Stimulated activated CD4-positive, alpha-beta T cell treated with anti-CD3 and anti-CD28 coated beads, Interleukin-12 subunit alpha, Interleukin-12 subunit beta, amount 100 ng/mL, for 4 hours (primary cell): ENCODE data around the gene BLOC1S3.
A peak's percentile ranks its signal among the peaks of the same experiment; 100 is the strongest.

Experiments
- DNase-seq: peaks from one replicate; pipeline ENCODE4 v3.0.0-alpha.2; 2020

Gene BLOC1S3

GRCh38 chr19:45178262-45179071, at the start of gene BLOC1S3:
Gene BLOC1S3, plus strand, starts transcription at chr19:45178784. Its CDS starts 513 bp downstream, at chr19:45179297.
- DNase-seq: peak; percentile 99

GRCh38 chr19:45128806-45129205, 49.8 kb upstream of the BLOC1S3 start:
- no peak for DNase-seq

GRCh38 chr19:45130236-45130635, 48.3 kb upstream of the BLOC1S3 start:
- DNase-seq: no peak

DNA sequence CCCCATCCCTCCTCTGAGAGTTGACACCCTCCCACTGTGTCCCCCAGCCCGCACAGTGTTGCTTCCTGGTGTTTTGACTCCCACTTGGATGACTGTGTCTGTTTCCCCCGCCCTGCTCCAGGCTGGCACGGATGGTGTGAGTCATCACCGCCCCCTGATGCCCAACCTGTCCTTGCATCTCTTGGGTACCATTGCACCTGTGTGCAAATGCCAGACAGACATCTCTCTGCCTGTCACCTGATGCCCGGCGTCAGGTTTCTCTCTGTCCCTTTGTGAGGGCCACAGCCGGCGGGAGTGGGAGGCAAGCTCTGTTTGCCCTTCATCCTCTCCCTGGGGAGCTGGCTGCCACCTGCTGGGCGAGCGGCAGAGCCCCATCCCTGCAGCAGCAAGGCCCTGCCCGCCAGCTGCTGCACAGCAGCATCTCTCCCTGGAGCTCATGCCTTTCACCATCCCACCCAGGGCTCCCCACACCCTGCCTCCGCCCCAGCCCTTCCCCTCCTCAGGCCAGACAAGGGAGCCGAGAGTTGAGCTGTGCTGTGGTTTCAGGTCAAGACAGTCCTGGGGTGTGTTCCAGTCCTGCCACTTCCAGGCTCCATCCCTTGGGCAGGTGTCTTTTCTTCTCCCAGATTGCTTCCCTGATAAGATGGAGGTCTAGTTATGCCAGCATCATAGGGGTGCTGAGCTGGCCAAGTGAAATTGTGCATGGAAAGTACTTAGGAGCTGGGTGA, 47.5 kb upstream of the BLOC1S3 start:
- DNase-seq: no peak

- DNase-seq: no peak
Measured at GRCh38 chr19:45133661-45134060, 44.9 kb upstream of the BLOC1S3 start.

DNA sequence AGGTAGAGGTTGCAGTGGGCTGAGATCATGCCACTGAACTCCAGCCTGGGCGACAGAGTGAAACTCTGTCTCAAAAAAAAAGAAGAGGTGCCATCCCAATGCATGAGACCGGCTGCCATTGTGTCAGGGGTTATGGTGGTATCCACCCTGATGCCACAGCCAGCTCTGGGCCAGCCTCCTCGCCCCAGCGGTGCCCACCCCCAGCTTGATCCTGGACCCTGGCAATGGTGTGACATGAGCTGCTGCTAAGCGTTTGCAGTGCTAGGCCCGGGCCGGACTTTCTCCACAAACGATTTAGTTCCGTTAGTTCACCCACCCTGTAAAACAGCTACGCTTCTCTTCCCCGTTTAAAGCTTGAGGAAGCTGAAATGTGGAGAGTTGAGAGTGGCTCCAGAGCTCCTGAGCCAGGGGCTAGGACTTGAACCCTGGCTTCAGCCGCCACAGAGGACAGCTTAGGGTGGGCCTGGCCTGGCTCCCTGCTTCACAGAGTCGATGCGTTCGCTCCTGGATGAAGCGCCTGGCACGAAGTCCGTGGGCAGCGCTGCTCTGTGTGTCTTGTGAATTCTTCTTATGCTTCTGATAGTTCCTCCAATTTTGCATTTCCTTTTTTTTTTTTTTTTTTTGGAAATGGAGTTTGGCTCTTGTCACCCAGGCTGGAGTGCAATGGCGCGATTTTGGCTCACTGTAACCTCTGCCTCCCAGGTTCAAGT, 43.3 kb upstream of the BLOC1S3 start:
- DNase-seq: no peak

DNA sequence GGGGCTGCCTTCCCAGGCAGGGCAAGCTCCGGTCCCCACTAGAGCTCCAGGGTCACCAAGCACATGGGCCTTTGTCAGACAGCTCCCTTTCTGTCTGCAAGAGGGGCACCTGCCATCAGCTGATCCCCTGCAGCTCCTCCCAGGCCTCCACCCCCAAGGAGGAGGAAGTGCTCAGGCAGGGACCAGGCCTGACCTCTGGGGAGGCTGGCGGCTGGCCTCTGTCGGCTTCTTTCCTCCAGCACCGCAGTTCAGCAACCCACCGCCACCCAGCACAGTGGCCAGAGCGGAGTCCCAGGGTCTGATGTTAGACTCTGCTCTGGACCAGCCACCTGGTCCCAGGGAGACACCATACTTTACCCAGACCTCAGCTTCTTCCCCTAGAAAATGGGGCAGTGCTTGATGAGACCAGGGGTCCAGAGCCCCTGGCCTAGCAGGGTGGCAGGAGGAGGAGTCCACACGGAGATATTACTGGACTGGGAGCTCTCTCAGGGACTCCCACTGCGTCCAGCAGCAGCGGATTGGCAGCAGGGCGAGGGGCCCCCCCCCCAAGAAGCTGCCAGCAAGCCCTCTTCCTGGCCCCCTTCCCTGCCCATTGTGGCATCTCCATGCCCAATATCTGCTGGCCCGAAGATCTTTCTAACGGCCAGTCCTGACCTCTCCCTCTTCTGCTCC, 41.9 kb upstream of the BLOC1S3 start:
- DNase-seq: no peak

DNA sequence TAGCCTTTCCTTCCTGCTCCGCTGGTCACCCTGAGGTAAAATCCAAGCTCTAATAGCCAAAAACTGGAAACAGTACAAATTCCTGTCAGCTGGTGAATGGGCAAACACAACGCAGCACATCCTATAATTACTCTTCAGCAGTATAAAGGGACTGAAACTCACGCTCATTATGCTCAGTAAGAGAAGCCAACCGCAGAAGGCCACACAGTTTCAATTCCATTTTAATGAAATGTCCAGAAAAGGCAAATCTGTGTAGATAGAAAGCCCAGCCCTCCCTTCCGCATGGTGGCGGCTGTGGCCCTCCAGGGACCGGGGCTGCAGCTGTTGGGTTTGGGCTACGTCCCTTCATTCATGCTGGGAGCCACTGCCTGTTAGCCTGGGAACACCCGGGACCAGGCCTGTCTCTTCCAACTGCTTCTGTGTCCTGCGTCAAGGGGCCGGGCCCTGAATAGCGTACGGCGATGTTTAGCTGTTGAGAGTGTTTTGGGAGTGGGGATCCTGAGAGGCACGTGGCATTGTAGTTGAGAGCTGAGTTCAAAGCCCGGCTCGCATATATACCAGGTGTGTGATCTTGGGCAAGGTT, 41.3 kb upstream of the BLOC1S3 start:
- DNase-seq: no peak

DNA sequence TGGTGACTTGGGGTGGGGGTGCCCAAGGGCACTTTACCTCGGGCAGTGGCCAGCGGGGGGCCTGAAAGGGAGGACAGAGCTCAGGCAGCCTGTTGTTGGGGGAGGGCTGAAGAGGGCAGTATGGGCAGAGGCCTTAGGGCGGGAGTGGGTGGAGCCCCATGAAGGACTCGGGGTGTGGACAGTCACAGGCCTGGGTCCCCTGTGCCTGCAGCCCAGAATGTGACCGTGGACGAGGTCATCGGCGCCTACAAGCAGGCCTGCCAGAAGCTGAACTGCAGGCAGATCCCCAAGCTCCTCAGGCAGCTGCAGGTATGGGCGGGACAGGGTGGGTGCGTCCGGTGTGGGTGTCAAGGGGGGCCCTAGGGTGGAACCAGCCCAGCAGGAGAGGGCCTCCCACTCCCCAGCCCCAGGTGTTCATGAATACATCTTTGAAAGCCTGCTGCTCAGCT, 40.3 kb upstream of the BLOC1S3 start:
- DNase-seq: no peak

DNA sequence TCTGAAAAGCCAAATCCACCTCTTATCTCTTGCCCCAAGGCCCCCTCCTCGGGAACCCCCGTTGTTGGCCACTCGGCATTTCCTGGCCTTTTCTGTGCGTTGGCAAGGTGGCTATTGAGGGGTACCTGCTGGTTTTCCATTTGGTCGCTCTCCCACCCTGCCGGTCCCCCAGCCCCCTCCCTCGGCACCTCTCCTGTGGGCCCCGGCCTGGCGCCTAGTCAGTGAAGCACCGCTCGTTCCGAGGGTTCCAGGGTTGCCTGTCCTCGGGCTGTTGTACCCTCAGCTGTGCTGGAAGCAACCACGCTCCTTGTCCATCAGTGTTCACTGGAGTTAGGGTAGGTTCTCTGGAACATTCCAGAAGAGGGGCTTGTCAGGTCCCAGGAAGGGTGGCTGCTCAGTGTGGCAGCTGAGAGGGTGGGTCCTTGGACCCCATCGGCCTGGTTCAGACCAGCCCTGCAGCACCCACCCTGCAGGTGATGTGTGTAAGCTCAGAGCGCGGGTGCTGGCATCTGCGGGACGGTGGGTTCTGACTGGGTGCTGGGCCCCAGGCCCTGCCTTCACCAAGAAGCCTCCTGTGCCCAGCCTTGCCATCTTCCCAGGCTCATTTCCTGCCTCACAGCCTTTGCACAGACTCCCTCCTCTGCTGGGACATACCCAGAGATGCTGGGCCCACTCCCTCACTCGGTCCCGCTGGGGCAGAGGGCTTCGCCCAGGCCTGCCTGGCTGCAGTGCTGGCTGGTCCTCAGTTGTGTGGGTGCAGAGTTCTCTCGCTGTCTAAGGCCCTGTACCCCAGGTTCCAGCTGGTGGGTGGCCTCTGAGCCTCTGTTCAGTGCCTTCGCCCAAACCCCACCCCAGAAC, 39.1 kb upstream of the BLOC1S3 start:
- DNase-seq: no peak

GRCh38 chr19:45140144-45140503, 38.5 kb upstream of the BLOC1S3 start:
- DNase-seq: no peak

DNA sequence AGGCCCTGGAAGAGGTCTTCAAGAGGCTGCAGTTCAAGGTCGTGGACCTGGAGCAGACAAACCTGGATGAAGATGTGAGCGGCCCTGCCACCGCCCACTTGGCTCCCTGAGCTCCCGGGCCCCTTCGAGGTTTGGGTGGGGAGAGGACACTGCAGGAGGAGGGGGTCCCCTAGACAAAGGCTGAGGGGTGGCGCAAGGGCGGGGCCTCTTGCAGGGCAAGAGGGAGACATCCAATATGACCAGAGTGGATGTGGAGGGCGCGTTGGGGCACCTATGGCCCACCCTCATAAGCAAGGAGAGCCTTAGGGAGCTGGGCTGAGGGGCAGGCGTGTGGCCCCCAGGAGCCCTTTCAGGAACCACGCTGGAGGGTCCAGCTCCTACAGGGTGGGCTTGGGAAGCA, 38.1 kb upstream of the BLOC1S3 start:
- DNase-seq: no peak

DNA sequence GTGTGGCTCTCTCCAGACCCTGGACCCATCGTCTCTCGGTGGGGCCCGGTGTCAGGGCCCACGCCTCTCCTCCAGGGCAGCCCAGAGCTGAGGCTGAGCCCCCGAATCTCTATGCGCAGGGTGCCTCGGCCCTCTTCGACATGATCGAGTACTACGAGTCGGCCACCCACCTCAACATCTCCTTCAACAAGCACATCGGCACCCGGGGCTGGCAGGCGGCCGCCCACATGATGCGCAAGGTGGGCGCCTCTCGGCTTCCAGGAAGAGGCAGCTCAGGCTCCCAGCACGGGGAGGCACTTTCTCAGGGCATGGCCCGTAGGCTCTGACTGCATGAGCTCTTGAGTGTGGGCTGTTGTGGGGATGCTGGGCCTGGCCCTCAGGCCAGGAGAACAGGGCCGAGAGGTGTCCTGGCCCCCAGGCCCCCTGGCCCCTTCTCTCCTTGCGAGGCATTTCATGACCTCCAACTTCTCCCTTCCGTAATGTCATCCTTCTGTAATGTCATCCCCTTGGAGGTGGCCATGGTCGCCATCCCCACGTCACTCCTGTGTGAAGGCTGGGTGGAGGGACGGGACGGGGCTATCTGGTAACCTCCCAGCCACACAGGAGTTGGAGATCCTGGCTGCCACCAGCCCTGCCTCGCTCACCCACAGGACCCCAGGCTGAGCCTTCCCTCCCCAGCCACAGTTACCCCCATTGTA, 37.2 kb upstream of the BLOC1S3 start:
- DNase-seq: no peak

DNA sequence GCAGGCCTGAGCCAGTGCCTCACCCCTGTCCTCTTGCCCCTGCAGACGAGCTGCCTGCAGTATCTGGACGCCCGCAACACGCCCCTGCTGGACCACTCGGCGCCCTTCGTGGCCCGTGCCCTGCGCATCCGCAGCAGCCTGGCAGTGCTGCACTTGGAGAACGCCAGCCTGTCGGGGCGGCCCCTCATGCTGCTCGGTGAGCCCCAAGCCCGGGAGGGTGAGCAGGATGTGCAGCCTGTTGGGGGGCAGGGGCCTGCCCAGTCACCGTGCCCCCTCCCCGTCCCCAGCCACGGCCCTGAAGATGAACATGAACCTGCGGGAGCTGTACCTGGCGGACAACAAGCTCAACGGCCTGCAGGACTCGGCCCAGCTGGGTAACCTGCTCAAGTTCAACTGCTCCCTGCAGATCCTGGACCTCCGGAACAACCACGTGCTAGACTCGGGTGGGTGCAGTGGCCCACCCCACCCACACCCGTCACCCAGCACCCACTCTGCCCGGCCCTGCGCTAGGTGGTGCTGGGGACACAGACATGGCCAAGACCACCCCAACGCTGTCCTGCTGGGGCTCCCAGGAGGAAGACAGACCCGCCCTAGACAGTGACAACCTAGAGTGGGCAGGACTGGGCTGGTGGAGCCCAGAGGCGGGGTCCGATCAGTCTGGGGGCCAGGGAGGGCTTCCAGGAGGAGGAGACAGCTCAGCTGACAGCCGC, 36.4 kb upstream of the BLOC1S3 start:
- DNase-seq: no peak

DNA sequence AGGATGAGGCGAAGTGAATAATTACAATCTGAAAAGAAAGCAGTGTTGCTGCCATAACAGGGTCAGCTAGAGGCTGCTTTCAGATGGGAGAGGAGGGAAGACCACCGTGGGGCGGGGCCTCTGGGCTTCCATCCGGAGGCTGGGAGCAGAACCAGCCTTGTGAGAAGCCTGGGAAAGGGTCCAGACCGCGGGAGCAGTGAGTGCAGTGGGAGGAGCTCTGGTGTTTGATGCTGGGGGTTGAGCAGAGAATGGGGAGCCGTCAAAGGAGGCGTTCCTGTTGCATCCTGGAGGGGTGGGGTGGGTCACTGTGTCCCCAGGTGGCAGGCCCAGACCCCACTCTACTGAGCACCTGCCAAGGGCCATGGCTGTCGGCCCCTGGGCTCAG, 35.9 kb upstream of the BLOC1S3 start:
- no peak for DNase-seq

DNA sequence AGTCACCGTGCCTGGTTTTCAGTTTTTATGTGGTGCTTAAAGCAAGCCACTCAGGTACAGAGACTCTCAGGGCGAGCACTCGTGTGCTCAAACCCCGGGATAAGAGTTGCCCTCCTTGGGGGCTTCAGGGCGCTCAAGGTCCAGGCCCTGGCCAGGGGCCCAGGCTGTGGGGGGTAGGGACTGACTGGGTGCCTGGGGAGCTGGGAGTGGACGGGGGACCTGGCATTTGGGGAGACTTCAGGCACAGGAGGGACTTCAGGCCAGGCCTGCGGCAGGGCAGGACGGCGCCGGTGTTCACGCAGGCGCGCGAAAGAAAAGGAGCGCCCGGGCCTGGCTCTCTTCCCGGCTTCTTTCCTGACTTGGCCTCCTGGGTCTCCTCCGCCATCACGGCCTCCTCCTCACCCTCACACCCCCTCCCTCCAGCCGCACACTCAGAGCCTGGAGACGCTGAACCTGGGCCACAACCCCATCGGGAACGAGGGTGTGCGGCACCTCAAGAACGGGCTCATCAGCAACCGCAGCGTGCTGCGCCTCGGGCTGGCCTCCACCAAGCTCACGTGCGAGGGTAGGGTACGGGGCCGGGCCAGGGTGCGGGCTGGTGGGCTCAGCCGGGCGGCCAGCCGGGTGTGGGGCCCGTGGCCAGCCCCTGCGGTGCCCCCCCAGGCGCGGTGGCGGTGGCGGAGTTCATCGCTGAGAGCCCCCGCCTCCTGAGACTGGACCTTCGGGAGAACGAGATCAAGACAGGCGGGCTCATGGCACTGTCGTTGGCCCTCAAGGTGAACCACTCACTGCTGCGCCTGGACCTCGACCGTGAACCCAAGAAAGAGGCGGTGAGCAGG, 33.9 kb upstream of the BLOC1S3 start:
- no peak for DNase-seq

DNA sequence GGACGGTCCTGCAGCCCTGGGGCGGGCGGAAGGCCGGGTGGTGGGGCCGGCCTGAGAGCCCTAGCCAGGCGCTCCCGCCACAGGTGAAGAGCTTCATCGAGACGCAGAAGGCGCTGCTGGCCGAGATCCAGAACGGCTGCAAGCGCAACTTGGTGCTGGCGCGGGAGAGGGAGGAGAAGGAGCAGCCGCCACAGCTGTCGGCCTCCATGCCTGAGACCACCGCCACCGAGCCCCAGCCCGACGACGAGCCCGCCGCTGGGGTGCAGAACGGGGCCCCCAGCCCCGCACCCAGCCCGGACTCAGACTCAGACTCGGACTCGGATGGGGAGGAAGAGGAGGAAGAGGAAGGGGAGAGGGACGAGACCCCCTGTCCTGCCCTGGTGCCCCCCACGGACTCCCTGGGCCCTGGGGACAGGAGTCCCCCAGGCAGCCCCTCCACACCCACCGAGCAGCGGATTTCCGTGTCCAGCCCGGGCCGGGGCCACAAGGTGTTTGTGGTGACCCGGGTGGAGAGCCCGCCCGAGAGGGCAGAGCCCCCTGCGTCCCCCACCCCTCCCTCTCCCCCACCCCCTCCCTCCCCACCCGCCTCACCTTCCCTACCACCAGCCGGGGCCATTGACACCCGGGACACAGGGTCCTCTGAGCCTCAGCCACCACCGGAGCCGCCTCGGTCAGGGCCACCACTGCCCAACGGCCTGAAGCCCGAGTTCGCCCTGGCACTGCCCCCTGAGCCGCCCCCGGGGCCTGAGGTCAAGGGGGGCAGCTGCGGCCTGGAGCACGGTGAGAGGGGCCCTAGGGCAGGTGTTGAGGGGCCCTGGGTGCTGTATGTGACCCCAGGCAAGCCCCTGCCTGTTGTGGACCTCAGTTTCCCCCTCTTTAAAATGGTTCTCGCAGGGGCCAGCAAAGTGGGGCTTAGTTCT, 33.1 kb upstream of the BLOC1S3 start:
- DNase-seq: no peak

GRCh38 chr19:45146251-45146650, 32.3 kb upstream of the BLOC1S3 start:
- no peak for DNase-seq
